Heart right ventricle (tissue), 16 donors: ENCODE results near the gene PCDHGA9. TPM values are rescaled to one million over a fixed set of nuclear protein-coding genes. Genes with fewer than 3 reads are reported as not detected.
"Not testable (repeated sequence)": the region's sequence is repeated elsewhere in the genome, so short reads cannot be mapped to it uniquely, and the experiment has no call there.

Experiments
- ATAC-seq, 8 donors: fragments of 200-7000 bp; cut with Tn5 transposase; one replicate each; pipeline ENCODE4 v1.9.1; 2020; ENCODE audit warnings: mild to moderate bottlenecking in 8 of 8, moderate library complexity in 8 of 8, moderate number of reproducible peaks in 1 of 8
- DNase-seq, 2 donors: peaks; one replicate each; pipeline ENCODE4 v3.0.0-alpha.2; 2020
- H3K27ac ChIP-seq, 10 donors: fragments of 200-600 bp; sonication (generic) in 2 of 10; one replicate each; pipeline versions ENCODE4 v1.5.0 to v1.8.0; 2020 to 2022; ENCODE audit warnings: mild to moderate bottlenecking in 3 of 10
- H3K27me3 ChIP-seq, 7 donors: fragments of 200-600 bp; one replicate each; pipeline ENCODE4 v1.8.0; 2021 to 2022; ENCODE audit warnings: mild to moderate bottlenecking in 2 of 7
- H3K36me3 ChIP-seq, 9 donors: fragments of 200-600 bp; sonication (generic) in 1 of 9; one replicate each; pipeline versions ENCODE4 v1.5.0 to v1.8.0; 2020 to 2022; ENCODE audit warnings: mild to moderate bottlenecking in 2 of 9
- H3K4me1 ChIP-seq, 9 donors: fragments of 200-600 bp; sonication (generic) in 1 of 9; one replicate each; pipeline versions ENCODE4 v1.5.0 to v1.8.0; 2020 to 2022; ENCODE audit warnings: mild to moderate bottlenecking in 4 of 9
- H3K4me3 ChIP-seq, 10 donors: fragments of 200-600 bp; sonication (generic) in 2 of 10; one replicate each; pipeline versions ENCODE4 v1.5.0 to v1.8.0; 2020 to 2022; ENCODE audit warnings: mild to moderate bottlenecking in 7 of 10, moderate library complexity in 2 of 10
- H3K9me3 ChIP-seq, 11 donors: fragments of 200-600 bp in 10 of 11; sonication (generic) in 2 of 11; one replicate each; pipeline versions ENCODE4 v1.5.0 to v1.8.0; 2013 to 2022; ENCODE audit warnings: mild to moderate bottlenecking in 2 of 11, control low read depth in 1 of 11, moderate library complexity in 1 of 11
- WGBS, 2 donors: extraction: QIAGEN DNeasy Blood & Tissue Kit; methylation state at CpG; one replicate each; pipeline ENCODE4 v1.1.7; 2013; ENCODE audit warnings: inconsistent platforms in 1 of 2; 5-methylcytosine and 5-hydroxymethylcytosine counted together
- intact Hi-C, 10 donors: fragments of 100-400 bp; cut with DNase I; formaldehyde crosslinking; loops; one replicate each; pipeline versions ENCODE4 v1.11.1 to v1.14.2; 2022
- polyA plus RNA-seq, 2 donors: library from polyadenylated mRNA; stranded (reverse); fragments of 200-250 nt; gene quantifications; one replicate each; pipeline ENCODE4 v1.2.3, GENCODE V29; 2013
- total RNA-seq, 10 donors: library from RNA; stranded (reverse); fragmentation: NEBNext Ultra II Directional in 3 of 10; extraction: Animal tissue kit (Norgen Biotek cat#: 25700) in 3 of 10; gene quantifications; one replicate each; pipeline versions ENCODE4 v1.2.1 to v1.2.4, GENCODE V29; 2021 to 2023
- TF ChIP-seq, protein P1 (sequence below), 9 donors: fragments of 200-600 bp; sonication (generic) in 2 of 9; IDR thresholded peaks; one replicate each; pipeline versions ENCODE4 v1.5.0 to v1.8.0; 2021 to 2022; ENCODE audit warnings: antibody characterized with exemption in 9 of 9, mild to moderate bottlenecking in 5 of 9, moderate library complexity in 1 of 9
- donor health status: Arrhythmogenic right ventricular cardiomyopathy.
- donor health status: ischemic (EF 13 %, LVEDD 7.1; RV severe dilation, severe dysfunction).
- donor health status: healthy with polysubstance abuse.
- donor health status: DM: no; HTN: yes; CAD: no.
- donor health status: DM: no; HTN: no; CAD: no.
- donor health status: ischemic (EF 25% LVEDD 6.9; RV normal size, moderate dysfunction).
- donor health status: ischemic (EF 25% LVEDD 5.7; RV mildly dilated, moderate dysfunction).
- donor health status: healthy.
- donor health status: DM: yes; HTN: yes; CAD: no.
- donor health status: Ischemic cardiomyopathy.
- donor health status: ischemic (EF 35%, LVEDD 5.7; RV mildly dilated, moderate dysfunction).
- donor health status: nonischemic (EF 11% LVEDD 7.7; RV severe dilation, severe dysfunction).
- donor health status: DM: yes; HTN: yes; CAD: no.
- donor health status: PGD.
- donor health status: ischemic (EF 29% LVEDD 5.4; RV normal size, mild dysfunction).
- donor health status: nonischemic (EF 23%, LVEDD 6.1; RV moderate dilation, normal function).

PCDHGA9 gene
- total and polyA plus RNA-seq, 12 donors = 0.55 to 8.3 (median 6.0) TPM

DNA sequence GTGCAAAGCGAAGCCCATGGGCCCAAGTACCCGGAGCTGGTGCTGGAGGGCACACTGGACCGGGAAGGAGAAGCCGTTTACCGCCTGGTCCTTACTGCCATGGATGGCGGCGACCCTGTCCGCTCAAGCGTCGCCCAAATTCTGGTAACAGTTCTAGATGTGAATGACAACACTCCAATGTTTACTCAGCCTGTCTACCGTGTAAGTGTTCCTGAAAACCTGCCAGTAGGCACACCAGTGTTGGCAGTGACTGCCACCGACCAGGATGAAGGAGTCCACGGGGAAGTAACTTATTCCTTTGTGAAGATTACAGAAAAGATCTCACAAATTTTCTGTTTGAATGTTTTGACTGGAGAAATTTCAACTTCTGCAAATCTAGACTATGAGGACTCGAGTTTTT, 28.0 kb upstream of the PCDHGA9 start:
- H3K27ac ChIP-seq = no peak overlapping the region
- ATAC-seq (peak in 6 of 8 donors; percentile 18 to 70 (median 36)), DNase-seq (no peak)
- intact Hi-C loops = no loop called here
- peaks cover 0 to 37% (median 0%) of the 10 kb centered on the region in 9 donors for H3K4me1 ChIP-seq
- H3K4me3 ChIP-seq = peak overlapping the region in 1 of 10 donors; percentile 25
- TF ChIP-seq, protein P1, sequence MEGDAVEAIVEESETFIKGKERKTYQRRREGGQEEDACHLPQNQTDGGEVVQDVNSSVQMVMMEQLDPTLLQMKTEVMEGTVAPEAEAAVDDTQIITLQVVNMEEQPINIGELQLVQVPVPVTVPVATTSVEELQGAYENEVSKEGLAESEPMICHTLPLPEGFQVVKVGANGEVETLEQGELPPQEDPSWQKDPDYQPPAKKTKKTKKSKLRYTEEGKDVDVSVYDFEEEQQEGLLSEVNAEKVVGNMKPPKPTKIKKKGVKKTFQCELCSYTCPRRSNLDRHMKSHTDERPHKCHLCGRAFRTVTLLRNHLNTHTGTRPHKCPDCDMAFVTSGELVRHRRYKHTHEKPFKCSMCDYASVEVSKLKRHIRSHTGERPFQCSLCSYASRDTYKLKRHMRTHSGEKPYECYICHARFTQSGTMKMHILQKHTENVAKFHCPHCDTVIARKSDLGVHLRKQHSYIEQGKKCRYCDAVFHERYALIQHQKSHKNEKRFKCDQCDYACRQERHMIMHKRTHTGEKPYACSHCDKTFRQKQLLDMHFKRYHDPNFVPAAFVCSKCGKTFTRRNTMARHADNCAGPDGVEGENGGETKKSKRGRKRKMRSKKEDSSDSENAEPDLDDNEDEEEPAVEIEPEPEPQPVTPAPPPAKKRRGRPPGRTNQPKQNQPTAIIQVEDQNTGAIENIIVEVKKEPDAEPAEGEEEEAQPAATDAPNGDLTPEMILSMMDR (IDR thresholded peaks at IDR 0.05) = no peak
- H3K27me3 ChIP-seq = peaks cover 0 to 50% (median 0%) of the 10 kb centered on the region in 7 donors
- 50 to 52% methylated on average over 14 of the region's 14 CpGs for WGBS, 2 donors
- H3K9me3 ChIP-seq = peaks cover 0 to 99% (median 58%) of the 10 kb centered on the region in 11 donors
- H3K36me3 ChIP-seq = peaks cover 0 to 43% (median 0%) of the 10 kb centered on the region in 9 donors

DNA sequence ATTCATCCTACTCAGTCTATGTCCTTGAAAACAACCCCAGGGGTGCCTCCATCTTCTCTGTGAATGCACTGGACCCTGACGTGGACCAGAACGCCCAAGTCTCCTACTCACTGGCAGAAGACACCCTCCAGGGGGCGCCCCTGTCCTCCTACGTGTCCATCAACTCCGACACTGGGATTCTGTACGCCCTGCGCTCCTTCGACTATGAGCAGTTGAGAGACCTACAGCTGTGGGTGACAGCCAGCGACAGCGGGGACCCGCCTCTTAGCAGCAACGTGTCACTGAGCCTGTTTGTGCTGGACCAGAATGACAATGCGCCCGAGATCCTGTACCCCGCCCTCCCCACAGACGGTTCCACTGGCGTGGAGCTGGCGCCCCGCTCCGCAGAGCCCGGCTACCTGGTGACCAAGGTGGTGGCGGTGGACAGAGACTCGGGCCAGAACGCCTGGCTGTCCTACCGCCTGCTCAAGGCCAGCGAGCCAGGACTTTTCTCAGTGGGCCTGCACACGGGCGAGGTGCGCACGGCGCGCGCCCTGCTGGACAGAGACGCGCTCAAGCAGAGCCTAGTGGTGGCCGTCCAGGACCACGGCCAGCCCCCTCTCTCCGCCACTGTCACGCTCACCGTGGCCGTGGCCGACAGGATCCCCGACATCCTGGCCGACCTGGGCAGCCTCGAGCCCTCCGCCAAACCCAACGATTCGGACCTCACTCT, 27.0 kb upstream of the PCDHGA9 start:
- intact Hi-C loops, H3K27ac ChIP-seq, ATAC-seq, H3K4me3 ChIP-seq, DNase-seq: not testable (repeated sequence)
- WGBS, 2 donors = 59 to 61% methylated on average over 37 to 41 of the region's 48 CpGs
- H3K27me3 ChIP-seq = peaks cover 0 to 40% (median 0%) of the 10 kb centered on the region in 7 donors
- peaks cover 0 to 35% (median 0%) of the 10 kb centered on the region in 9 donors for H3K36me3 ChIP-seq
- peaks cover 0 to 28% (median 0%) of the 10 kb centered on the region in 9 donors for H3K4me1 ChIP-seq
- H3K9me3 ChIP-seq = peaks cover 0 to 99% (median 60%) of the 10 kb centered on the region in 11 donors

DNA sequence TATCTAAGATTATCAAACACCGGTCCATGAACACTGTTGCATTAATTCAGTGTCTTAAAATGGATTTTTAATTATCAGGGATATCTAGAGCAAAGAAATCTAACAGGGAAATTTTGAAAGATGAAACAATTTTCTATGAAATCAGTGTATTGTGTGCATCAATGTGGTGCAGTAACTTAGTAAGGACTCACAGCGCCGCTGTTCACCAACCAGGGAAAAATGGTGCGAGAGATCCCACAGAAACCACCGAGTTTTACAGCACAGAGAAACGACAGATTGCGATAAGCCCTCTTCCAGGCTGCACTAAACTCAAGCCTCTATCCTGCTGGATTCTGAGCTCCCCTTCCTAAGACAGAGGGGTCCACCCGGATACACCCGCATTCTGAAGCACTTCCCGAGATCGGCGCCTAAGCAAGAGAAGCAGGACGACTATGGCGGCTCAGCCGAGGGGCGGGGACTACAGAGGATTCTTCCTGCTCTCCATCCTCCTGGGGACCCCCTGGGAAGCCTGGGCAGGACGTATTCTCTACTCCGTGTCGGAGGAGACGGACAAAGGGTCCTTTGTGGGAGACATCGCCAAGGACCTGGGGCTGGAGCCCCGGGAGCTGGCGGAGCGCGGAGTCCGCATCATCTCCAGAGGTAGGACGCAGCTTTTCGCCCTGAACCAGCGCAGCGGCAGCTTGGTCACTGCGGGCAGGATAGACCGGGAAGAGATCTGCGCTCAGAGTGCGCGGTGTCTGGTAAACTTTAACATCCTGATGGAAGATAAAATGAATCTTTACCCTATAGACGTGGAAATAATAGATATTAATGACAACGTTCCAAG, 19.9 kb upstream of the PCDHGA9 start, which contains the start of gene PCDHGA7:
TSS of gene PCDHGA7 (plus strand) at position 274 of the 826 bp plus-strand sequence. CDS start at position 432, 158 bp downstream.
- peak in 4 of 8 donors; percentile 15 to 50 (median 38) for ATAC-seq
- TF ChIP-seq, protein P1 (IDR thresholded peaks at IDR 0.05) = peak in 5 of 9 donors; percentile 11 to 30 (median 21)
- H3K27ac ChIP-seq = no peak within 1 kb of the TSS
- peak within 1 kb of the TSS in 7 of 10 donors; percentile 17 to 41 (median 34) for H3K4me3 ChIP-seq
- H3K9me3 ChIP-seq = peaks cover 0 to 100% (median 47%) of the 10 kb centered on the region in 11 donors
- H3K4me1 ChIP-seq = peaks cover 0 to 6% (median 0%) of the 10 kb centered on the region in 9 donors
- WGBS, 2 donors = 21 to 24% methylated on average over 37 of the region's 37 CpGs
- H3K27me3 ChIP-seq = peaks cover 0 to 39% (median 0%) of the 10 kb centered on the region in 7 donors
- DNase-seq = no peak
- intact Hi-C loops = no loop called here
- H3K36me3 ChIP-seq = peaks cover 0 to 36% (median 0%) of the 10 kb centered on the region in 9 donors

DNA sequence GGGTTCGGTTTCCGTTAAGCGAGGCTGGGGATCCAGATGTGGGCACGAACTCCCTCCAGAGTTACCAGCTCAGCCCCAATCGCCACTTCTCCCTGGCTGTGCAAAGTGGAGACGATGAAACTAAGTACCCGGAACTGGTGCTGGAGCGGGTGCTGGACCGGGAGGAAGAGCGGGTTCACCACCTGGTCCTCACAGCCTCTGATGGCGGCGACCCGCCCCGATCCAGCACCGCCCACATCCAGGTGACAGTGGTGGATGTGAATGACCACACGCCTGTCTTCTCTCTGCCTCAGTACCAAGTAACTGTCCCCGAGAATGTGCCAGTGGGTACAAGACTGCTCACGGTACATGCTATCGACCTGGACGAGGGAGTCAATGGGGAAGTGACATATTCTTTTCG, 19.2 kb upstream of the PCDHGA9 start:
- H3K27ac ChIP-seq = no peak overlapping the region
- 47 to 48% methylated on average over 21 of the region's 21 CpGs for WGBS, 2 donors
- H3K9me3 ChIP-seq = peaks cover 0 to 97% (median 43%) of the 10 kb centered on the region in 11 donors
- peaks cover 0 to 30% (median 0%) of the 10 kb centered on the region in 9 donors for H3K36me3 ChIP-seq
- no peak for ATAC-seq
- H3K4me1 ChIP-seq = peaks cover 0 to 6% (median 0%) of the 10 kb centered on the region in 9 donors
- no peak for DNase-seq
- H3K4me3 ChIP-seq = peak overlapping the region in 3 of 10 donors; percentile 34 to 37 (median 34)
- intact Hi-C loops = no loop called here
- peaks cover 0 to 41% (median 0%) of the 10 kb centered on the region in 7 donors for H3K27me3 ChIP-seq
- TF ChIP-seq, protein P1 (IDR thresholded peaks at IDR 0.05) = no peak
